OCI-LY7 (cell line): Measurements from ENCODE around the gene SERPIND1. TPM values are rescaled to one million over a fixed set of nuclear protein-coding genes. Genes with fewer than 3 reads are reported as not detected.

Experiments
- BruUV-seq: library from RNA; stranded (reverse); fragments of 400-500 nt; replicated peaks from 2 replicates; lab custom pipeline; 2021; lab: Mats Ljungman, UMichigan
- CTCF ChIA-PET: fragments of 300-600 bp; sonication (Branson Sonifier 250); formaldehyde crosslinking; loops from one replicate; lab custom pipeline; 2022; ENCODE audit warnings: antibody characterized with exemption; ENCODE audit not compliant: unreplicated experiment; lab: Charles Lee
- POLR2A ChIA-PET: fragments of 300-600 bp; sonication (Branson Sonifier 250); formaldehyde crosslinking; loops from one replicate; lab custom pipeline; 2022; ENCODE audit warnings: antibody characterized with exemption; lab: Charles Lee
- DNase-seq: peaks from one replicate; pipeline ENCODE4 v3.0.0-alpha.2; 2015; ENCODE audit warnings: low spot score
- H2AFZ ChIP-seq: fragments of 200-600 bp; sonication (generic), shearing (Covaris generic); 2 replicates; pipeline ENCODE4 v1.6.1; 2014; ENCODE audit warnings: mild to moderate bottlenecking, antibody characterized with exemption, low read length, moderate library complexity
- H3K27ac ChIP-seq: fragments of 200-600 bp; sonication (generic); 2 replicates; pipeline ENCODE4 v1.5.1; 2014; ENCODE audit warnings: mixed run types, low read depth, mild to moderate bottlenecking, moderate library complexity, low read length, inconsistent platforms; ENCODE audit not compliant: poor library complexity, severe bottlenecking
- H3K36me3 ChIP-seq: fragments of 200-600 bp; sonication (generic); 2 replicates; pipeline ENCODE4 v1.6.1; 2014; ENCODE audit warnings: mild to moderate bottlenecking, antibody characterized with exemption, low read length, moderate library complexity, mixed read lengths; ENCODE audit not compliant: insufficient read depth
- H3K4me1 ChIP-seq: fragments of 200-600 bp; sonication (generic); 2 replicates; pipeline ENCODE4 v1.5.1; 2014; ENCODE audit warnings: mild to moderate bottlenecking, low read length; ENCODE audit not compliant: insufficient read depth, poor library complexity, severe bottlenecking
- H3K4me2 ChIP-seq: fragments of 200-600 bp; sonication (generic); 2 replicates; pipeline ENCODE4 v1.6.1; 2014; ENCODE audit warnings: mild to moderate bottlenecking, low read length
- H3K4me3 ChIP-seq: fragments of 200-600 bp; sonication (generic); 2 replicates; pipeline ENCODE4 v1.5.1; 2014; ENCODE audit warnings: mild to moderate bottlenecking, low read depth, low read length; ENCODE audit not compliant: poor library complexity, severe bottlenecking
- H3K79me2 ChIP-seq: fragments of 200-600 bp; sonication (generic); 2 replicates; pipeline ENCODE4 v1.6.1; 2016; ENCODE audit warnings: low read depth, mild to moderate bottlenecking, low read length, moderate library complexity, mixed read lengths; ENCODE audit not compliant: insufficient read depth
- H3K9me2 ChIP-seq: fragments of 200-600 bp; sonication (generic); 2 replicates; pipeline ENCODE4 v1.6.1; 2016; ENCODE audit warnings: mild to moderate bottlenecking, low read length, mixed read lengths; ENCODE audit not compliant: insufficient read depth
- H3K9me3 ChIP-seq: fragments of 200-600 bp; sonication (generic); 2 replicates; pipeline ENCODE4 v1.6.1; 2014; ENCODE audit warnings: mild to moderate bottlenecking, mixed run types, low read length, mixed read lengths
- H4K20me1 ChIP-seq: fragments of 200-600 bp; sonication (generic); 2 replicates; pipeline ENCODE4 v1.6.1; 2014; ENCODE audit warnings: mild to moderate bottlenecking, antibody characterized with exemption, low read length, moderate library complexity, mixed read lengths; ENCODE audit not compliant: insufficient read depth
- EZH2phosphoT487 ChIP-seq: fragments of 200-600 bp; sonication (generic); IDR thresholded peaks from 2 replicates; pipeline ENCODE4 v1.6.1; 2018; ENCODE audit warnings: low read depth, borderline replicate concordance, mild to moderate bottlenecking, mixed run types, antibody characterized with exemption, low read length, moderate library complexity, mixed read lengths
- intact Hi-C: fragments of 100-400 bp; cut with micrococcal nuclease; formaldehyde crosslinking; loops from one replicate; pipeline ENCODE4 v1.10.0; 2022; ENCODE audit not compliant: unreplicated experiment
- total RNA-seq, 2 experiments: library from RNA; depleted of rRNA in 1 of 2; stranded (reverse); fragments of >200 nt in 1 of 2; shearing (Covaris generic) in 1 of 2; gene quantifications; 2 replicates each; pipeline ENCODE4 v1.2.3, GENCODE V29; 2014 to 2022
- TF ChIP-seq, protein P1 (sequence below): fragments of 200-600 bp; sonication (generic); conservative IDR thresholded peaks from 2 replicates; pipeline ENCODE4 v1.5.1; 2014; ENCODE audit warnings: mild to moderate bottlenecking, antibody characterized with exemption, low read length, moderate library complexity, mixed read lengths

The SERPIND1 gene
- total RNA-seq, 2 experiments from 2014 or later = not detected

DNA sequence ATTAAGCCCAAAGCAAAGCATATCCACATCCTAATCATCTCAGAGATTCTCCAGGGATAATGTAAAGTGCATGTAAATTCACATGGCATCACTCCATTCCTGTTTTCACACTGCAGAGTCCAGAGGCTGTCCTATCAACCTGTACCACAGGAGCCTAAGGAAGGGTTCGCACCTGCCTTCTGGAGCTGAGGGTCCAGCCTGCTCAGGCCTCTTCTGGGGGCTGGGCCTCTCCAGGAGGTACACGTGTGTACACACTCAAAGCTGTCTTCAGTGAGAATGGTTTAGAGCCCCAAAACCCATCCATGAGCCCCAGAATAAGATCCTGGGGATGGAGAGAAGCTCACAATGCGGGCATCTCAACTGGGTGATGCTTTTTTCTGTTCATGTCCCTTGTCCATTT lies 60.8 kb downstream of the SERPIND1 start:
- peaks cover 8% of the 10 kb centered on the region for H3K4me1 ChIP-seq
- no peak overlapping the region for H2AFZ ChIP-seq
- H3K36me3 ChIP-seq = peaks cover 56% of the 10 kb centered on the region
- TF ChIP-seq, protein P1, sequence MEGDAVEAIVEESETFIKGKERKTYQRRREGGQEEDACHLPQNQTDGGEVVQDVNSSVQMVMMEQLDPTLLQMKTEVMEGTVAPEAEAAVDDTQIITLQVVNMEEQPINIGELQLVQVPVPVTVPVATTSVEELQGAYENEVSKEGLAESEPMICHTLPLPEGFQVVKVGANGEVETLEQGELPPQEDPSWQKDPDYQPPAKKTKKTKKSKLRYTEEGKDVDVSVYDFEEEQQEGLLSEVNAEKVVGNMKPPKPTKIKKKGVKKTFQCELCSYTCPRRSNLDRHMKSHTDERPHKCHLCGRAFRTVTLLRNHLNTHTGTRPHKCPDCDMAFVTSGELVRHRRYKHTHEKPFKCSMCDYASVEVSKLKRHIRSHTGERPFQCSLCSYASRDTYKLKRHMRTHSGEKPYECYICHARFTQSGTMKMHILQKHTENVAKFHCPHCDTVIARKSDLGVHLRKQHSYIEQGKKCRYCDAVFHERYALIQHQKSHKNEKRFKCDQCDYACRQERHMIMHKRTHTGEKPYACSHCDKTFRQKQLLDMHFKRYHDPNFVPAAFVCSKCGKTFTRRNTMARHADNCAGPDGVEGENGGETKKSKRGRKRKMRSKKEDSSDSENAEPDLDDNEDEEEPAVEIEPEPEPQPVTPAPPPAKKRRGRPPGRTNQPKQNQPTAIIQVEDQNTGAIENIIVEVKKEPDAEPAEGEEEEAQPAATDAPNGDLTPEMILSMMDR = no peak
- TF ChIP-seq EZH2phosphoT487 = no peak
- H3K4me2 ChIP-seq = no peak overlapping the region
- POLR2A ChIA-PET = interaction anchor here (0.7 to 1.2 kb wide), 2 partner anchors 11 to 249 kb away, joined by 4 to 6 read pairs; no protein-coding TSS in a partner anchor
- CTCF ChIA-PET = no interaction called here
- BruUV-seq = no TSS peak
- H3K9me2 ChIP-seq = no peaks in the 10 kb centered on the region
- H3K4me3 ChIP-seq = no peak overlapping the region
- peaks cover 17% of the 10 kb centered on the region; the same call in 1 of the 2 replicates for H3K79me2 ChIP-seq
- no peak overlapping the region for H3K27ac ChIP-seq
- no peaks in the 10 kb centered on the region for H4K20me1 ChIP-seq
- intact Hi-C loops = no loop called here
- H3K9me3 ChIP-seq = no peaks in the 10 kb centered on the region
- no peak for DNase-seq

Other genes with a start within 250 kb of the SERPIND1 start
- 43.9 and 46.9 TPM in 2 replicates for gene PI4KA, start 84.7 kb downstream of the SERPIND1 start, total RNA-seq (2014; rRNA removed; shearing (Covaris generic))
- 95.7 and 100 TPM in 2 replicates for gene PI4KA, start 84.7 kb downstream of the SERPIND1 start, total RNA-seq (2022)
- 9.7 and 12.7 TPM in 2 replicates for gene SNAP29, start 84.9 kb downstream of the SERPIND1 start, total RNA-seq (2014; rRNA removed; shearing (Covaris generic))
- gene SNAP29, start 84.9 kb downstream of the SERPIND1 start, total RNA-seq (2022) = 26.9 and 33.2 TPM in 2 replicates
- gene CRKL, start 143.3 kb downstream of the SERPIND1 start, total RNA-seq (2014; rRNA removed; shearing (Covaris generic)) = 47.5 and 57.7 TPM in 2 replicates
- gene CRKL, start 143.3 kb downstream of the SERPIND1 start, total RNA-seq (2022) = 70.9 and 73.4 TPM in 2 replicates
- gene AIFM3, start 193.1 kb downstream of the SERPIND1 start, total RNA-seq (2014; rRNA removed; shearing (Covaris generic)) = 0.47 TPM in 1 of 2 replicates, not detected in the other
- gene AIFM3, start 193.1 kb downstream of the SERPIND1 start, total RNA-seq (2022) = not detected in 2 replicates
- 46.8 and 48.3 TPM in 2 replicates for gene LZTR1, start 208.2 kb downstream of the SERPIND1 start, total RNA-seq (2014; rRNA removed; shearing (Covaris generic))
- 54.9 and 61.8 TPM in 2 replicates for gene LZTR1, start 208.2 kb downstream of the SERPIND1 start, total RNA-seq (2022)
- gene THAP7, start 228.0 kb downstream of the SERPIND1 start, total RNA-seq (2014; rRNA removed; shearing (Covaris generic)) = 60.4 and 73.0 TPM in 2 replicates
- 35.8 and 36.3 TPM in 2 replicates for gene THAP7, start 228.0 kb downstream of the SERPIND1 start, total RNA-seq (2022)
- gene P2RX6, start 241.1 kb downstream of the SERPIND1 start, total RNA-seq (2014; rRNA removed; shearing (Covaris generic)) = 0.06 TPM in 1 of 2 replicates, not detected in the other
- gene P2RX6, start 241.1 kb downstream of the SERPIND1 start, total RNA-seq (2022) = 0.30 and 0.32 TPM in 2 replicates